Measurements from ENCODE around the gene MEGF6.

DNA sequence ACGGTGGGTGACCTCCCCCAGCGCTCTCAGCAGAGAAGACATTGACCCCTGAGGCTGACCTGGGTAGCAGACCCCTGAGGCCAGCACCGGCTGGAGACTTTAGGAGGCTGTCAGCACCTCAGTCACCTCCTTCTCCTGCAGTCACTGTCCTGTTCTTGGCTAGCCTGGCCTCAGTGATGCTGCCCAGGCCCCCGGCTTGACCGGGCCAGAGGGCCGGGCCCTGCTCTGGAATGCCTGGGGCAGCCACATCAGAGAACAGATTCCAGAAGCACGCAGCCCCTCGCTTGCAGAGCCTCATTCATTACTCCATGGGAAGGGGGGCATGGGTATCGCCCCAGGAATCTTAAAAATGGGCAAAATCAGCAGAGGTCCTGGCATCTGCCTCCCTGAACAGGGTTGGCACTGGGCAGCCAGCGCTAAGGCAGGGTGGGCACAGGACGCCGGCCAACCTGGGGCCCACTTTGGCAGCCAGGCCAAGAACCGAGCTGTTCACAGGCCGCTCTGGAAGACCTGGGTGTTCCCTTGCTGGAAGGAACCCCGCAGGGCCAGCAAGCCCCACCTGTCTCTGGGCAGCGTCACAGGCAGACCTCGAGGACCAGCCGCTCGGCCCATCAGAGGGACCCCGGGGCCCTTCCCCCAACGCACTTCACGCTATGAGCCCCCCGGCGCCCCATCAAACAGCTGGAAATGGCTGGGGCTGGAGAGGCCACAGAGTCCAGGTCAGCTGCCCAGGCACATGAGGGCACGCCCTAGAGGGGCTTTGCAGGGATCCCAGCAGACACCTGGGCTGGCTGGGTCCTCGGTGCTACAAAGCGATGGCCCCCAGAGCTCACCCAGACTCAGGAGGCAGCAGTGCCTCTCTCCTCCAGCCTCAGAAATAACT lies 45.1 kb downstream of the MEGF6 start:
- TF ChIP-seq, protein P1, sequence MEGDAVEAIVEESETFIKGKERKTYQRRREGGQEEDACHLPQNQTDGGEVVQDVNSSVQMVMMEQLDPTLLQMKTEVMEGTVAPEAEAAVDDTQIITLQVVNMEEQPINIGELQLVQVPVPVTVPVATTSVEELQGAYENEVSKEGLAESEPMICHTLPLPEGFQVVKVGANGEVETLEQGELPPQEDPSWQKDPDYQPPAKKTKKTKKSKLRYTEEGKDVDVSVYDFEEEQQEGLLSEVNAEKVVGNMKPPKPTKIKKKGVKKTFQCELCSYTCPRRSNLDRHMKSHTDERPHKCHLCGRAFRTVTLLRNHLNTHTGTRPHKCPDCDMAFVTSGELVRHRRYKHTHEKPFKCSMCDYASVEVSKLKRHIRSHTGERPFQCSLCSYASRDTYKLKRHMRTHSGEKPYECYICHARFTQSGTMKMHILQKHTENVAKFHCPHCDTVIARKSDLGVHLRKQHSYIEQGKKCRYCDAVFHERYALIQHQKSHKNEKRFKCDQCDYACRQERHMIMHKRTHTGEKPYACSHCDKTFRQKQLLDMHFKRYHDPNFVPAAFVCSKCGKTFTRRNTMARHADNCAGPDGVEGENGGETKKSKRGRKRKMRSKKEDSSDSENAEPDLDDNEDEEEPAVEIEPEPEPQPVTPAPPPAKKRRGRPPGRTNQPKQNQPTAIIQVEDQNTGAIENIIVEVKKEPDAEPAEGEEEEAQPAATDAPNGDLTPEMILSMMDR (IDR thresholded peaks at IDR 0.05): no peak
- no peak for TF ChIP-seq POLR2A (IDR thresholded peaks at IDR 0.05)
